AG09309 (cell line): ENCODE data around the gene MBNL1.
A peak's percentile ranks its signal among the peaks of the same experiment; 100 is the strongest.

Experiments used
- DNase-seq: peaks from one replicate; pipeline ENCODE4 v3.0.0-alpha.2; 2010; ENCODE audit warnings: low read depth
- H3K4me3 ChIP-seq: 2 replicates; pipeline ENCODE4 v1.5.1; 2011; ENCODE audit warnings: mild to moderate bottlenecking, low read depth, low read length, moderate library complexity; ENCODE audit not compliant: control insufficient read depth
- TF ChIP-seq, protein P1 (sequence below): IDR thresholded peaks from 2 replicates; pipeline ENCODE4 v1.5.1; 2011; ENCODE audit warnings: mild to moderate bottlenecking, low read depth, low read length, inconsistent platforms; ENCODE audit not compliant: insufficient read depth, control insufficient read depth; ENCODE audit errors: missing control alignments

The MBNL1 gene

DNA sequence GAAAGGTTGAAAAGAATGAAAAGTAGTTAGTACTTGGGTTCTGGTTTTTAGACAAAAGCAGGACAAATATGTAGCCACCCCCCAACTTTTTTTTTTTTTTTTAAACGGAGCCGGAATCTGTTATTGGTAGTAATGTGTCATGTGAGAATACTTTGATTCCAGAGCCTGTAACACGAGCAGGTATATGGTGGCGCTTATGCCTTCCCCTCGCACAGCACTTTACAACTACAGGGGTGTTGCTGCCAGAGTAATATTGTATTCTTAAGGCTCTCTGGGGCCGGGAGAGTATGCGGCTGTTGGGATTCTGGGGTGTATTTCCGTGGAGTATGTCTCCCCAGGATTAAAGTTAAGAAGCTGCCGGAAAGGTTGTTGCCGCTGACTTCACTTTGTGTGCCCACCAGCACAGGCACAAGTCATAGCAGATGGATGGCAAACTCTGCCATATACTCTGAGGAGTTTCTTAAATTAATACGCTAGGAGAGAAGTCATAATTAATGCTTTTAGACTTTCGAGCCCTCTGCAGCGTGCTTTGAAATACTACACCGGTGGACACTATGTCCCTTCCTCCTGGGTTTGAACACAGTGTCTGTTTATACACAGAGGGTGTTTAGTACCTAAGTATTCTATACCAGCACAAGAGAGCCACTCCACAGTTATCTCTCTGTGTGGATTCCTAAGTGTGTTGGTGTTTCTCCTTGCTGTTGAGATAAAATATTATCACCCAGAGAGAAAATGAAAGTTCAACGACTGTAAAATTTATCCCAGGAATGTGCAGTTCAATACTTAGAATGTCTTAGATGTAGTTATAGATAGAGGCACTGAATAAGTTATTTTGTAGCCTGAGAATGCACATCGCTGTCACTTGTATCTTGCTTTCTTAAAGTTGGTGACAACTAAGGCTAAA, 1.4 kb downstream of the MBNL1 start:
- DNase-seq = peak; percentile 38
- TF ChIP-seq, protein P1, sequence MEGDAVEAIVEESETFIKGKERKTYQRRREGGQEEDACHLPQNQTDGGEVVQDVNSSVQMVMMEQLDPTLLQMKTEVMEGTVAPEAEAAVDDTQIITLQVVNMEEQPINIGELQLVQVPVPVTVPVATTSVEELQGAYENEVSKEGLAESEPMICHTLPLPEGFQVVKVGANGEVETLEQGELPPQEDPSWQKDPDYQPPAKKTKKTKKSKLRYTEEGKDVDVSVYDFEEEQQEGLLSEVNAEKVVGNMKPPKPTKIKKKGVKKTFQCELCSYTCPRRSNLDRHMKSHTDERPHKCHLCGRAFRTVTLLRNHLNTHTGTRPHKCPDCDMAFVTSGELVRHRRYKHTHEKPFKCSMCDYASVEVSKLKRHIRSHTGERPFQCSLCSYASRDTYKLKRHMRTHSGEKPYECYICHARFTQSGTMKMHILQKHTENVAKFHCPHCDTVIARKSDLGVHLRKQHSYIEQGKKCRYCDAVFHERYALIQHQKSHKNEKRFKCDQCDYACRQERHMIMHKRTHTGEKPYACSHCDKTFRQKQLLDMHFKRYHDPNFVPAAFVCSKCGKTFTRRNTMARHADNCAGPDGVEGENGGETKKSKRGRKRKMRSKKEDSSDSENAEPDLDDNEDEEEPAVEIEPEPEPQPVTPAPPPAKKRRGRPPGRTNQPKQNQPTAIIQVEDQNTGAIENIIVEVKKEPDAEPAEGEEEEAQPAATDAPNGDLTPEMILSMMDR = no peak
- H3K4me3 ChIP-seq = peak overlapping the region; percentile 73

DNA sequence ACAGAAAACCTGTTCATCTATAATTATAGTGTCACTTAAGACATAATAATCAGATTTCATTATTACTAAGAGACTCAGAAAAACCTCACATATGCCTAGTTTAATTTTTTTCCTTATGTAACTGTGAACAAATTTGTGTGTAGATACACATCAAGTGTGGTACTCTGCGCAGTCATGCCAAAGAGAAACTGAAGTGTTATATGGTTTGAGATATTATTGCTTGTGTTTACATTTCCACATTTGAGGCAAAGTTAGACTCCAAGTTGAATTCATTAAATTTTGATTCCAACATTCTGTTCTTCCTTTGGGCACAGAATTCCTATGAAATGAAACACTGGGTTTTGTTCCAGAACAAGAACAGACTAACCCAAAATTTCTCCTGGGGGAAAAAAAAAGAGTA, 2.2 kb downstream of the MBNL1 start:
- no peak for DNase-seq
- TF ChIP-seq, protein P1 = no peak

DNA sequence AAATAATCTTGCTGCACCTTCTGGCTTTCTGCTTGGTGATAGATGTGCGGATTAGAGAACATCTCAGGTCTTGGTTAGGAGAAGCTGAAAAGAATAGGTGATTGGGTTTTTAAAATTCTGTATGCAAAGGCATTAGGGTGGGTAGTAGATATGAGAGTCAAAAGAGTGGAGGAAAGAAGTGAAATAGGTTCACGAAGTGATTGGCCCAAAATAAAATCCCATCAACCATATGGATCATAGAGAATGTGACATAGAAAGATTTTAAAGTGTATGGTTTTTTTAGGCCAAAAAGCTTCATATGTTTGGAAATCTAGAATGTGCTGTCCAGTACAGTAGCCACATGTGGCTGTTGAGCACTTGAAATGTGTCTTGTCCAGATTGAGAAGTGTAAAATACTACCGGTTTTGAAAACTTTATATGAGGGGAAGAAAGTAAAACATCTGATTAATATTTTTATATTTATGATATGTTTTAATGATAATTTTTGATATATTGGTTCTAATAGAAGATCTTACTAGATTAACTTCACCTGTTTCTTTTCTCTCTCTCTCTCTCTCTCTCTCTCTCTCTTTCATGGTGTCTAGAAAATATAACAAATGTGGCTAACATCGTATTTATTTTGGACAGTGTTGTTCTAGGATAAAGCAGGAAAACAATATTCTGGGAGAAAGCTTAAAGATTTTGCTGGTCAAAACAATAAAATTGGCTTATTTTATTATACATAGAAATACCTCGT, 2.9 kb downstream of the MBNL1 start:
- DNase-seq = no peak

More for the DNA sequence above, 2.2 kb downstream of the MBNL1 start:
- peak overlapping the region; percentile 73 for H3K4me3 ChIP-seq

DNA sequence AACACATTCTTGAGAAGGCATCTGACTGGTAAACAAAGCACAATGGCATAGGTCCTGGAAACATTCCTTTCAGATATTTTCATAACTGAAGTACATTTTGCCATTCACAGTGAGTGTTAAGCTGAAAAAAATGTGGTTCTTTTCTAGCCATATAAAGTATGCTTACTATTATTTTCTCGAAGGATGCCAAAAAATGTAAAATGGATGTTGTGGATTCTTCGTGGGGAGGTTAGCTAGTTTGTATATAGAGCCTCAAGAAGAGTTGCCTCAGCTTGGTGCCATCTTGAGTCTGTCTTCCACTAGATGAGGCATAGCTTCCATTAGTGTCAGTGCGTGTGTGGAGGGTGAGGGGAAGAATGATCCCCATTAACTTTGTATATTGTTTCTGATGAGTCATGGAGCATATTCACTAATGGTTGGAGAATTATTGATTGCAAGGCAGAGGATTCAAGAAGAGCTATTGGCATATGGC, 4.1 kb downstream of the MBNL1 start:
- peak; percentile 49 for DNase-seq
- TF ChIP-seq, protein P1 = no peak
- H3K4me3 ChIP-seq = no peak overlapping the region

More for the DNA sequence above, 2.9 kb downstream of the MBNL1 start:
- TF ChIP-seq, protein P1 = no peak
- H3K4me3 ChIP-seq = peak overlapping the region; percentile 73

DNA sequence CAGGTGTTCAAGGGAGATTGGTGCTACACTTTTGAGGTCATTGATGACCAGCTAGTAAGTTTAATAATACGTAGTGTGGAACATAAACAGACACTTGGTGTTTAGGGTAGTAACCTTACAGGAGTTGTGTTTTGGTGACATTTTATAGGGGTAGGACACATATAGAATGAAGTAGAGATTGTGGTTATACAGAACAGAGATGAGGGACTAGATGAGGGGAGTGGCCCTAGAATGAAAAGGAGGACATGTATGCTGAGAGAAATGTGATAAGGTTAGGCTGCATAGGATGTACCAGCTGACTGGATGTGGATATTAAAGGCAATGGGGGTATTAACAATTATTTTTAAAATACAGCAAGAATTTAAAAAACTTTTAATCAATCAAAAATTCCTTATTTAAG, 8.0 kb downstream of the MBNL1 start:
- H3K4me3 ChIP-seq = no peak overlapping the region
- TF ChIP-seq, protein P1 = no peak
- no peak for DNase-seq

DNA sequence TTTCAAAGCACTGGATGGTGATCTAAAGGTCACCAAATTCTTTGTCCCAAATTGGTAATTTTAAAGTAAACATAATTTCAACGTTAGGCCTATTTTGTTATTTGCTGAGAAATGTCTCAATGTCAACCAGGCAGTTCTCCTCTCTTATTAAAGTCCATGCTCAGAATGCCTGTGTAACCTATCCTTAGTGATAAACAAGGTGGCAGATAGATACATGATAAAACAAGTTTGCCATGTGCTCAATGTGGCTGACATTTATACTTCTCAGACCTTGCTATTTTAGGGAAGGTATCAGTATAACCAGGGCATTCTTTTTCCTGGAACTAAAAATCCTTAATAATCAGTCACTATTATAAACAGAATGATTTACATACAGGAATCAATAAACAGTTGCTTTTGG, 8.5 kb downstream of the MBNL1 start:
- H3K4me3 ChIP-seq = no peak overlapping the region

More for the DNA sequence above, 8.5 kb downstream of the MBNL1 start:
- no peak for DNase-seq
- TF ChIP-seq, protein P1 = no peak
